ENCODE data around the gene P3H3.

Gene P3H3

GRCh38 chr12:6828781-6829535 lies 751 bp downstream of the P3H3 start:
- DNase-seq: no peak

GRCh38 chr12:6829536-6830220 lies 1.5 kb downstream of the P3H3 start:
- no peak for DNase-seq

GRCh38 chr12:6830286-6830890 lies 2.2 kb downstream of the P3H3 start:
- DNase-seq: no peak

- no peak for DNase-seq
Measured at GRCh38 chr12:6830999-6831398, 2.8 kb downstream of the P3H3 start.

- DNase-seq: no peak
Measured at GRCh38 chr12:6831450-6831995, 3.3 kb downstream of the P3H3 start.

GRCh38 chr12:6832125-6832524 lies 3.9 kb downstream of the P3H3 start:
- DNase-seq: no peak

- no peak for DNase-seq
Measured at GRCh38 chr12:6833189-6833890, 5.1 kb downstream of the P3H3 start.

GRCh38 chr12:6834254-6834653 lies 6.0 kb downstream of the P3H3 start:
- no peak for DNase-seq

- no peak for DNase-seq
Measured at GRCh38 chr12:6834873-6835272, 6.7 kb downstream of the P3H3 start.

- no peak for DNase-seq
Measured at GRCh38 chr12:6836851-6837250, 8.6 kb downstream of the P3H3 start.

GRCh38 chr12:6837370-6838060 lies 9.3 kb downstream of the P3H3 start:
- no peak for DNase-seq

GRCh38 chr12:6838854-6839253 lies 10.6 kb downstream of the P3H3 start:
- no peak for DNase-seq

GRCh38 chr12:6839482-6840201 lies 11.4 kb downstream of the P3H3 start:
- DNase-seq: no peak

- DNase-seq: no peak
Measured at GRCh38 chr12:6840330-6840729, 12.1 kb downstream of the P3H3 start.

GRCh38 chr12:6840761-6841515 lies 12.7 kb downstream of the P3H3 start, which contains the start of gene GNB3:
Gene GNB3, plus strand, starts transcription at chr12:6840925. Its CDS starts 363 bp downstream, at chr12:6841288.
- no peak for DNase-seq

- no peak for DNase-seq
Measured at GRCh38 chr12:6842075-6842474, 13.9 kb downstream of the P3H3 start.

- no peak for DNase-seq
Measured at GRCh38 chr12:6843118-6843902, 15.1 kb downstream of the P3H3 start.

- DNase-seq: no peak
Measured at GRCh38 chr12:6845395-6845794, 17.2 kb downstream of the P3H3 start.

GRCh38 chr12:6846316-6846869 lies 18.2 kb downstream of the P3H3 start:
- no peak for DNase-seq

GRCh38 chr12:6847676-6848075 lies 19.5 kb downstream of the P3H3 start:
- DNase-seq: no peak

All from SIG-M5 (cell line).